Calu3 (cell line): ENCODE results near the gene COBLL1. TPM values are rescaled to one million over a fixed set of nuclear protein-coding genes. Genes with fewer than 3 reads are reported as not detected.

Experiments used
- BruUV-seq: library from RNA; stranded (reverse); fragments of 400-500 nt; replicated peaks from 2 replicates; lab custom pipeline; 2021; lab: Mats Ljungman, UMichigan
- CTCF ChIA-PET: fragments of 300-600 bp; sonication (Branson Sonifier 250); formaldehyde crosslinking; loops from one replicate; lab custom pipeline; 2022; ENCODE audit warnings: antibody characterized with exemption; lab: Charles Lee
- DNase-seq: peaks from one replicate; pipeline ENCODE4 v3.0.0; 2022
- H3K27ac Mint-ChIP-seq: one replicate; pipeline ENCODE4 v1.8.0; 2022; ENCODE audit warnings: mixed read lengths; ENCODE audit not compliant: unreplicated experiment
- H3K27me3 Mint-ChIP-seq: one replicate; pipeline ENCODE4 v1.8.0; 2022; ENCODE audit warnings: mixed read lengths; ENCODE audit not compliant: unreplicated experiment
- H3K36me3 Mint-ChIP-seq: one replicate; pipeline ENCODE4 v1.8.0; 2022; ENCODE audit warnings: mild to moderate bottlenecking, moderate library complexity, mixed read lengths; ENCODE audit not compliant: insufficient read depth, unreplicated experiment
- H3K4me1 Mint-ChIP-seq: one replicate; pipeline ENCODE4 v1.8.0; 2022; ENCODE audit warnings: mild to moderate bottlenecking, low read depth, mixed read lengths; ENCODE audit not compliant: unreplicated experiment
- H3K4me3 Mint-ChIP-seq: one replicate; pipeline ENCODE4 v1.8.0; 2022; ENCODE audit warnings: mild to moderate bottlenecking, low read depth, moderate library complexity, mixed read lengths; ENCODE audit not compliant: unreplicated experiment
- H3K9me3 Mint-ChIP-seq: one replicate; pipeline ENCODE4 v1.8.0; 2022; ENCODE audit warnings: low read depth, mixed read lengths; ENCODE audit not compliant: unreplicated experiment
- intact Hi-C: fragments of 100-400 bp; cut with micrococcal nuclease; formaldehyde crosslinking; loops from one replicate; pipeline ENCODE4 v1.10.0; 2022; ENCODE audit not compliant: unreplicated experiment
- total RNA-seq: library from RNA; stranded (reverse); gene quantifications from 2 replicates; pipeline ENCODE4 v1.2.3, GENCODE V29; 2022
- TF ChIP-seq, protein P1 (sequence below): fragments of 200-600 bp; IDR thresholded peaks from one replicate; pipeline ENCODE4 v1.8.0; 2022; ENCODE audit warnings: antibody characterized with exemption; ENCODE audit not compliant: unreplicated experiment

Gene COBLL1
- total RNA-seq, 1 experiment from 2014 or later, result 44.9 TPM

GRCh38 chr2:164824872-164825271 is 16.8 kb downstream of the COBLL1 start:
- BruUV-seq, result no TSS peak
- TF ChIP-seq, protein P1, sequence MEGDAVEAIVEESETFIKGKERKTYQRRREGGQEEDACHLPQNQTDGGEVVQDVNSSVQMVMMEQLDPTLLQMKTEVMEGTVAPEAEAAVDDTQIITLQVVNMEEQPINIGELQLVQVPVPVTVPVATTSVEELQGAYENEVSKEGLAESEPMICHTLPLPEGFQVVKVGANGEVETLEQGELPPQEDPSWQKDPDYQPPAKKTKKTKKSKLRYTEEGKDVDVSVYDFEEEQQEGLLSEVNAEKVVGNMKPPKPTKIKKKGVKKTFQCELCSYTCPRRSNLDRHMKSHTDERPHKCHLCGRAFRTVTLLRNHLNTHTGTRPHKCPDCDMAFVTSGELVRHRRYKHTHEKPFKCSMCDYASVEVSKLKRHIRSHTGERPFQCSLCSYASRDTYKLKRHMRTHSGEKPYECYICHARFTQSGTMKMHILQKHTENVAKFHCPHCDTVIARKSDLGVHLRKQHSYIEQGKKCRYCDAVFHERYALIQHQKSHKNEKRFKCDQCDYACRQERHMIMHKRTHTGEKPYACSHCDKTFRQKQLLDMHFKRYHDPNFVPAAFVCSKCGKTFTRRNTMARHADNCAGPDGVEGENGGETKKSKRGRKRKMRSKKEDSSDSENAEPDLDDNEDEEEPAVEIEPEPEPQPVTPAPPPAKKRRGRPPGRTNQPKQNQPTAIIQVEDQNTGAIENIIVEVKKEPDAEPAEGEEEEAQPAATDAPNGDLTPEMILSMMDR, result no peak
- H3K36me3 Mint-ChIP-seq, result peaks cover 4% of the 10 kb centered on the region
- no peak overlapping the region for H3K4me3 Mint-ChIP-seq
- CTCF ChIA-PET, result interaction anchor here (0.7 kb wide), 1 partner anchor 12 kb away, joined by 3 read pairs; no protein-coding TSS in a partner anchor
- DNase-seq, result no peak
- H3K27me3 Mint-ChIP-seq, result no peaks in the 10 kb centered on the region
- H3K4me1 Mint-ChIP-seq, result peaks cover 27% of the 10 kb centered on the region
- no peaks in the 10 kb centered on the region for H3K9me3 Mint-ChIP-seq
- H3K27ac Mint-ChIP-seq, result no peak overlapping the region
- intact Hi-C loops, result no loop called here

- H3K9me3 Mint-ChIP-seq, result no peaks in the 10 kb centered on the region
- no TSS peak for BruUV-seq
- CTCF ChIA-PET, result no interaction called here
Observed at GRCh38 chr2:164823126-164823525, 18.5 kb downstream of the COBLL1 start.

DNA sequence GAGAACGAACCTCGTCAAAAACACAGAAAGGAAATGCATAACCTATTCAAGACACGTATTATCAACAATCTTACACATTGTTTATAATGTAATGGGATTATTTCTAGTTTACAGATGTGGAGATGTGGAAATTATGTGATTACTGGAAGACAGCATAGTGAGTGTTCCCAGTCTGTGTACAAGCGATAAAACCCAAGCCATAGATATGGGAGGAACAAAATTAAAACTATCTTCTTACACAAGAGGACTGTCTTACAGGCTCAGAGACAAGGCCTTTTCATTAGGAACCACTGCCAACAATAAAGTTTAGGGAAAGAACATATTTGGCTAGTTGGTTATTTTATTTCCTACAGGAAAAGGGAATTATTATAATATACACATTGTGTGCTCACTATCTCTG is 20.3 kb downstream of the COBLL1 start:
- TF ChIP-seq, protein P1, result no peak
- no peak overlapping the region for H3K4me3 Mint-ChIP-seq
- no peaks in the 10 kb centered on the region for H3K27me3 Mint-ChIP-seq
- CTCF ChIA-PET, result no interaction called here
- BruUV-seq, result no TSS peak
- H3K9me3 Mint-ChIP-seq, result no peaks in the 10 kb centered on the region
- peaks cover 11% of the 10 kb centered on the region for H3K4me1 Mint-ChIP-seq
- no peak for DNase-seq
- intact Hi-C loops, result no loop called here
- no peak overlapping the region for H3K27ac Mint-ChIP-seq
- no peaks in the 10 kb centered on the region for H3K36me3 Mint-ChIP-seq

More at GRCh38 chr2:164823126-164823525, 18.5 kb downstream of the COBLL1 start:
- H3K4me3 Mint-ChIP-seq, result no peak overlapping the region
- TF ChIP-seq, protein P1, result no peak
- H3K36me3 Mint-ChIP-seq, result peaks cover 4% of the 10 kb centered on the region
- intact Hi-C loops, result no loop called here
- no peak overlapping the region for H3K27ac Mint-ChIP-seq
- no peak for DNase-seq
- no peaks in the 10 kb centered on the region for H3K27me3 Mint-ChIP-seq
- peaks cover 17% of the 10 kb centered on the region for H3K4me1 Mint-ChIP-seq

DNA sequence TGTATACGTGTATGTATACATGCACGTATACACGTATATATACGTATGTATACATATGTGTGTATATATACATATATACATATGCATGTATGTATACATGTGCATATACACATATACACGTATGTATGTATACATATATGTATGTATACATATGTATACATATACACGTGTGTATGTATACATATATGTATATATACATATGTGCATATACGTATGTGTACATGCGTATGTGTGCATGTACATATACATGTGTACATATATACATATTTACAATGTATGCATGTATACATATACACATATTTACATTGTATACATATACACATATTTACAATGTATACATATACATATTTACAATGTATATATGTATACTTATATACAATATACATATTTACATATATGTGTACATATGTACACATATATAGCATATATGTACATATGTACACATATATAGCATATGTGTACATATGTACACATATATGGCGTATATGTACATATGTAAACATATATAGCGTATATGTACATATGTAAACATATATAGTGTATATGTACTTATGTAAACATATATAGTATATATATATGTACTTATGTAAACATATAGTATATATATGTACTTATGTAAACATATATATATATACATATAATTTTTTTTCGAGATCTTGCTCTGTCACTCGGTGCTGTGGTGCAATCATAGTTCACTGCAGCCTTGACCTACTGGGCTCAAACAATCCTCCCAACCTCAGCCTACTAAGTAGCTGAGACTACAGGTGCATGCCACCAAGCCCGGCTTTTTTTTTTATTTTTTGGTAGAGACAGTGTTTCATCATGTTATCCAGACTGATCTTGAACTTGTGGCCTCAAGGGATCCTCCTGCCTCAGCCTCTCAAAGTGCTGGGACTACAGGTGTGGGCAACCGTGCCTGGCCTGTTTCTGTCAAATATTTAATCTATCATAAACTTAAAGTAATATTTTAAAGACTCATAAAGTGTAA is 23.2 kb downstream of the COBLL1 start:
- intact Hi-C loops, result no loop called here
- Mint-ChIP-seq H3K27ac (no peak overlapping the region), H3K36me3 (no peaks in the 10 kb centered on the region), H3K9me3 (no peaks in the 10 kb centered on the region), H3K4me3 (no peak overlapping the region), H3K27me3 (no peaks in the 10 kb centered on the region), H3K4me1 (peaks cover 6% of the 10 kb centered on the region)
- no TSS peak for BruUV-seq
- TF ChIP-seq, protein P1, result no peak
- CTCF ChIA-PET, result interaction anchor here (0.8 kb wide), 1 partner anchor 20 kb away, joined by 4 read pairs; no protein-coding TSS in a partner anchor
- no peak for DNase-seq
